ENCODE measurements around the gene ADAMTS20. TPM values are rescaled to one million over a fixed set of nuclear protein-coding genes. Genes with fewer than 3 reads are reported as not detected.

The ADAMTS20 gene
- total and polyA plus RNA-seq, 10 of the 15 experiments (the other 5 are each of a cell fraction or from before 2014, with no cell fraction given), result 0.33 TPM; not detected in 9

GRCh38 chr12:43551279-43551970, 578 bp downstream of the ADAMTS20 start:
- intact Hi-C loops (cut with micrococcal nuclease; ENCODE audit: unreplicated experiment), result no loop called here
- in situ Hi-C loops (cut with MboI), result no loop called here
- Histone ChIP-seq H3K27me3 (replicated peaks in 1 of 2; ENCODE audit: control insufficient read depth in 2 of 2, insufficient read depth in 2 of 2, low read length in 1 of 2) (no peaks in the 10 kb centered on the region; a peak in 2 of 4 replicates), H3K4me3 (no peak overlapping the region), H3K79me2 (ENCODE audit: control insufficient read depth, insufficient read depth, low read length) (no peaks in the 10 kb centered on the region), H3K27ac (ENCODE audit: control insufficient read depth, insufficient read depth) (no peak overlapping the region), H2AFZ (ENCODE audit: control insufficient read depth, low read depth, low read length) (no peak overlapping the region), H3K4me2 (ENCODE audit: control insufficient read depth, insufficient read depth) (no peak overlapping the region), H3K9ac (ENCODE audit: control insufficient read depth, insufficient read depth, low read length) (no peak overlapping the region), H4K20me1 (ENCODE audit: control insufficient read depth, insufficient read depth) (no peaks in the 10 kb centered on the region), H3K36me3 (ENCODE audit: control insufficient read depth in 2 of 2, insufficient read depth in 2 of 2, low read length in 1 of 2) (no peaks in the 10 kb centered on the region), H3K4me1 (ENCODE audit: control insufficient read depth, insufficient read depth, low read length) (no peaks in the 10 kb centered on the region), H3K9me3 (replicated peaks; ENCODE audit: control insufficient read depth, insufficient read depth, low read length) (peaks cover 2% of the 10 kb centered on the region; the same call in 1 of the 3 replicates)
- 62% methylated on average over 33 of the region's 48 CpGs for WGBS (ENCODE audit: insufficient coverage, insufficient replicate concordance, low lambda C conversion rate, missing lambda C conversion rate)
- ChIA-PET SMC1A (ENCODE audit: uncharacterized antibody, unreplicated experiment) (no interaction called here), RAD21 (ENCODE audit: unreplicated experiment) (no interaction called here), POLR2A (no interaction called here), CTCF (no interaction called here)
- no TSS peak for BruUV-seq (replicated peaks)
- DNase-seq (ENCODE audit: low read depth, low spot score) (no peak), FAIRE-seq (no peak), ATAC-seq (no peak)
- TF ChIP-seq MAX (IDR thresholded peaks at IDR 0.05; ENCODE audit: low read depth, low read length), result no peak
- TF ChIP-seq GABPA (IDR thresholded peaks at IDR 0.05; ENCODE audit: low read depth), result no peak
- no peak for TF ChIP-seq CREB1 (IDR thresholded peaks at IDR 0.05; ENCODE audit: low read depth)
- TF ChIP-seq MXI1 (IDR thresholded peaks at IDR 0.05; ENCODE audit: low read depth, low read length), result no peak
- TF ChIP-seq SUZ12 (IDR thresholded peaks at IDR 0.05; ENCODE audit: unreplicated experiment), result no peak
- TF ChIP-seq HDGF (IDR thresholded peaks at IDR 0.05), result no peak
- TF ChIP-seq EP300 (IDR thresholded peaks at IDR 0.05; ENCODE audit: borderline replicate concordance in 1 of 2, control insufficient read depth in 1 of 2, low read depth in 2 of 2, low read length in 2 of 2), result no peak
- no peak for TF ChIP-seq BCLAF1 (IDR thresholded peaks at IDR 0.05)
- no peak for TF ChIP-seq MLLT1 (IDR thresholded peaks at IDR 0.05)
- TF ChIP-seq NFYA (IDR thresholded peaks at IDR 0.05; ENCODE audit: borderline replicate concordance, low read depth, low read length), result no peak
- TF ChIP-seq CBFB (IDR thresholded peaks at IDR 0.05; ENCODE audit: low read depth), result no peak
- no peak for TF ChIP-seq RBBP5 (conservative IDR thresholded peaks at IDR 0.05)
- TF ChIP-seq CEBPZ (IDR thresholded peaks at IDR 0.05; ENCODE audit: low read depth, low read length), result no peak

All from GM12878 (cell line).